AG08396 (cell line): Measurements from ENCODE around the gene NKAIN4.
"Not testable (repeated sequence)": the region's sequence is repeated elsewhere in the genome, so short reads cannot be mapped to it uniquely, and the experiment has no call there.

Experiments used
- DNase-seq: peaks from one replicate; pipeline ENCODE4 v3.0.0; 2012; ENCODE audit warnings: low spot score, mixed read lengths

Gene NKAIN4

GRCh38 chr20:63255931-63256704 is 1.9 kb upstream of the NKAIN4 start:
- DNase-seq: no peak

GRCh38 chr20:63254606-63255384 is 532 bp upstream of the NKAIN4 start:
- DNase-seq: no peak

GRCh38 chr20:63253438-63254231 is 628 bp downstream of the NKAIN4 start:
- DNase-seq: peak; percentile 49

GRCh38 chr20:63253065-63253437 is 1.2 kb downstream of the NKAIN4 start:
- DNase-seq: no peak

- DNase-seq: no peak
Observed at GRCh38 chr20:63252284-63252711, 2.0 kb downstream of the NKAIN4 start.

- DNase-seq: not testable (repeated sequence)
Observed at GRCh38 chr20:63251350-63251749, 2.9 kb downstream of the NKAIN4 start.

GRCh38 chr20:63249891-63250290 is 4.4 kb downstream of the NKAIN4 start:
- DNase-seq: no peak

GRCh38 chr20:63248835-63249591 is 5.2 kb downstream of the NKAIN4 start:
- no peak for DNase-seq

- DNase-seq: no peak
Observed at GRCh38 chr20:63247671-63248228, 6.5 kb downstream of the NKAIN4 start.

GRCh38 chr20:63246490-63247288 is 7.6 kb downstream of the NKAIN4 start:
- DNase-seq: no peak

GRCh38 chr20:63244468-63244867 is 9.8 kb downstream of the NKAIN4 start:
- DNase-seq: no peak

- DNase-seq: no peak
Observed at GRCh38 chr20:63243604-63244247, 10.5 kb downstream of the NKAIN4 start.

GRCh38 chr20:63242736-63243135 is 11.5 kb downstream of the NKAIN4 start:
- no peak for DNase-seq

GRCh38 chr20:63241272-63241671 is 13.0 kb downstream of the NKAIN4 start:
- no peak for DNase-seq

GRCh38 chr20:63240004-63240403 is 14.3 kb downstream of the NKAIN4 start:
- no peak for DNase-seq

GRCh38 chr20:63239431-63239830 is 14.8 kb downstream of the NKAIN4 start:
- no peak for DNase-seq

GRCh38 chr20:63238514-63239125 is 15.6 kb downstream of the NKAIN4 start:
- DNase-seq: no peak

GRCh38 chr20:63238031-63238430 is 16.2 kb downstream of the NKAIN4 start:
- DNase-seq: no peak

GRCh38 chr20:63236116-63236837 is 18.0 kb downstream of the NKAIN4 start:
- DNase-seq: no peak
